CD4-positive, CD25-positive, alpha-beta regulatory T cell (primary cell): ENCODE measurements around the gene OR51E2. TPM values are rescaled to one million over a fixed set of nuclear protein-coding genes. Genes with fewer than 3 reads are reported as not detected.
A peak's percentile ranks its signal among the peaks of the same experiment; 100 is the strongest.

Experiments
- ATAC-seq, 2 donors: fragments of 150-1000 bp; cut with Tn5 transposase; one replicate each; pipeline ENCODE4 v1.10.0; 2021; ENCODE audit warnings: low read depth in 2 of 2, moderate number of reproducible peaks in 2 of 2, moderate library complexity in 1 of 2
- DNase-seq, 3 donors: peaks; one replicate each; pipeline versions ENCODE4 v3.0.0 to v3.0.0-alpha.2; 2012 to 2022; ENCODE audit warnings: mixed read lengths in 1 of 3
- H3K27ac ChIP-seq: one replicate; pipeline ENCODE4 v1.7.0; 2013; ENCODE audit warnings: mild to moderate bottlenecking, low read length; ENCODE audit not compliant: insufficient read depth, poor library complexity, severe bottlenecking
- H3K27me3 ChIP-seq: one replicate; pipeline ENCODE4 v1.7.0; 2013; ENCODE audit warnings: low read length; ENCODE audit not compliant: control insufficient read depth, insufficient read depth
- H3K36me3 ChIP-seq: one replicate; pipeline ENCODE4 v1.7.0; 2013; ENCODE audit warnings: mild to moderate bottlenecking, low read length, moderate library complexity; ENCODE audit not compliant: control insufficient read depth, insufficient read depth
- H3K4me1 ChIP-seq: 2 replicates; pipeline ENCODE4 v1.7.0; 2013; ENCODE audit warnings: mild to moderate bottlenecking, low read length; ENCODE audit not compliant: insufficient read depth, control insufficient read depth, poor library complexity, severe bottlenecking
- H3K4me3 ChIP-seq: one replicate; pipeline ENCODE4 v1.7.0; 2013; ENCODE audit warnings: low read depth, mild to moderate bottlenecking, low read length, moderate library complexity
- H3K9me3 ChIP-seq, 2 experiments: 1 replicate in 1 of 2; 2 replicates in 1 of 2; pipeline ENCODE4 v1.7.0; 2013; ENCODE audit warnings: low read length in 2 of 2, mild to moderate bottlenecking in 1 of 2, moderate library complexity in 1 of 2; ENCODE audit not compliant: control insufficient read depth in 2 of 2
- H3K27ac Mint-ChIP-seq, 3 donors: one replicate each; pipeline ENCODE4 v1.8.0; 2020 to 2022; ENCODE audit warnings: mild to moderate bottlenecking in 3 of 3, mixed read lengths in 3 of 3, moderate library complexity in 2 of 3
- H3K27me3 Mint-ChIP-seq: one replicate; pipeline ENCODE4 v1.8.0; 2022; ENCODE audit warnings: mild to moderate bottlenecking, mixed read lengths
- H3K36me3 Mint-ChIP-seq: one replicate; pipeline ENCODE4 v1.8.0; 2020; ENCODE audit warnings: mixed read lengths
- H3K4me1 Mint-ChIP-seq, 4 donors: one replicate each; pipeline ENCODE4 v1.8.0; 2020 to 2022; ENCODE audit warnings: mixed read lengths in 4 of 4, mild to moderate bottlenecking in 1 of 4
- H3K4me3 Mint-ChIP-seq, 4 donors: one replicate each; pipeline ENCODE4 v1.8.0; 2020 to 2022; ENCODE audit warnings: mild to moderate bottlenecking in 4 of 4, mixed read lengths in 4 of 4, moderate library complexity in 3 of 4
- H3K9me3 Mint-ChIP-seq, 7 donors: one replicate each; pipeline ENCODE4 v1.8.0; 2020 to 2022; ENCODE audit warnings: mixed read lengths in 7 of 7, mild to moderate bottlenecking in 3 of 7, moderate library complexity in 2 of 7
- polyA plus RNA-seq, 4 donors: library from polyadenylated mRNA; unstranded; fragments of 300-500 nt; fragmentation: Illumina TruSeq; gene quantifications; one replicate each; pipeline ENCODE4 v1.2.3, GENCODE V29; 2021
- total RNA-seq: library from RNA; stranded (reverse); gene quantifications from one replicate; pipeline ENCODE4 v1.2.3, GENCODE V29; 2022

The OR51E2 gene
- total and polyA plus RNA-seq, 5 donors from 2014 or later = not detected

- Mint-ChIP-seq H3K4me1 (peaks cover 0 to 3% (median 0%) of the 10 kb centered on the region in 4 donors), H3K36me3 (no peaks in the 10 kb centered on the region), H3K27ac (no peak overlapping the region), H3K4me3 (no peak overlapping the region), H3K9me3 (no peaks in the 10 kb centered on the region), H3K27me3 (no peaks in the 10 kb centered on the region)
- Histone ChIP-seq H3K4me1 (peaks cover 3% of the 10 kb centered on the region), H3K36me3 (no peaks in the 10 kb centered on the region), H3K27ac (no peak overlapping the region), H3K4me3 (no peak overlapping the region), H3K27me3 (no peaks in the 10 kb centered on the region), H3K9me3 (no peaks in the 10 kb centered on the region)
- ATAC-seq (no peak), DNase-seq (no peak)
Measured at GRCh38 chr11:4642043-4642442, 55.6 kb downstream of the OR51E2 start.

- Mint-ChIP-seq H3K4me1 (peaks cover 0 to 3% (median 0%) of the 10 kb centered on the region in 4 donors), H3K27ac (no peak overlapping the region), H3K36me3 (no peaks in the 10 kb centered on the region), H3K9me3 (no peaks in the 10 kb centered on the region), H3K4me3 (no peak overlapping the region), H3K27me3 (no peaks in the 10 kb centered on the region)
- H3K27me3 ChIP-seq = no peaks in the 10 kb centered on the region
- H3K36me3 ChIP-seq = no peaks in the 10 kb centered on the region
- H3K4me1 ChIP-seq = peaks cover 5% of the 10 kb centered on the region
- DNase-seq (no peak), ATAC-seq (no peak)
- H3K4me3 ChIP-seq = no peak overlapping the region
- no peaks in the 10 kb centered on the region for H3K9me3 ChIP-seq
- H3K27ac ChIP-seq = no peak overlapping the region
Measured at GRCh38 chr11:4641501-4641900, 56.2 kb downstream of the OR51E2 start.

- Histone ChIP-seq H3K27me3 (peaks cover 4% of the 10 kb centered on the region), H3K36me3 (no peaks in the 10 kb centered on the region), H3K4me1 (peaks cover 5% of the 10 kb centered on the region), H3K4me3 (no peak overlapping the region), H3K27ac (no peak overlapping the region), H3K9me3 (no peaks in the 10 kb centered on the region)
- H3K27ac Mint-ChIP-seq = no peak overlapping the region
- no peaks in the 10 kb centered on the region for H3K9me3 Mint-ChIP-seq
- no peaks in the 10 kb centered on the region for H3K27me3 Mint-ChIP-seq
- ATAC-seq = peak in 1 of 2 donors; percentile 7
- no peaks in the 10 kb centered on the region for H3K36me3 Mint-ChIP-seq
- H3K4me1 Mint-ChIP-seq = peaks cover 0 to 3% (median 0%) of the 10 kb centered on the region in 4 donors
- H3K4me3 Mint-ChIP-seq = no peak overlapping the region
- no peak for DNase-seq
Measured at GRCh38 chr11:4639931-4640330, 57.7 kb downstream of the OR51E2 start.

GRCh38 chr11:4637662-4638047, 60.0 kb downstream of the OR51E2 start:
- Histone ChIP-seq H3K27ac (no peak overlapping the region), H3K27me3 (peaks cover 4% of the 10 kb centered on the region), H3K36me3 (no peaks in the 10 kb centered on the region), H3K4me1 (peaks cover 5% of the 10 kb centered on the region), H3K4me3 (no peak overlapping the region), H3K9me3 (no peaks in the 10 kb centered on the region)
- ATAC-seq (no peak), DNase-seq (no peak)
- Mint-ChIP-seq H3K27ac (no peak overlapping the region), H3K27me3 (no peaks in the 10 kb centered on the region), H3K4me1 (peaks cover 0 to 3% (median 0%) of the 10 kb centered on the region in 4 donors), H3K9me3 (no peaks in the 10 kb centered on the region), H3K4me3 (no peak overlapping the region), H3K36me3 (no peaks in the 10 kb centered on the region)

- peaks cover 0 to 3% (median 0%) of the 10 kb centered on the region in 4 donors for H3K4me1 Mint-ChIP-seq
- Histone ChIP-seq H3K27ac (no peak within 1 kb of the TSS), H3K4me3 (peak within 1 kb of the TSS; percentile 33), H3K27me3 (peaks cover 4% of the 10 kb centered on the region), H3K4me1 (peaks cover 5% of the 10 kb centered on the region), H3K36me3 (no peaks in the 10 kb centered on the region), H3K9me3 (no peaks in the 10 kb centered on the region)
- peak; percentile 44 to 64 (median 54) for DNase-seq
- ATAC-seq = peak; percentile 78 to 80
- H3K36me3 Mint-ChIP-seq = no peaks in the 10 kb centered on the region
- no peak within 1 kb of the TSS for H3K4me3 Mint-ChIP-seq
- no peak within 1 kb of the TSS for H3K27ac Mint-ChIP-seq
- H3K27me3 Mint-ChIP-seq = peaks cover 2% of the 10 kb centered on the region
- H3K9me3 Mint-ChIP-seq = no peaks in the 10 kb centered on the region
Measured at GRCh38 chr11:4636962-4637661, 60.5 kb downstream of the OR51E2 start, which contains the start of gene OR51D1. Gene OR51D1, plus strand, starts transcription at chr11:4637477. Its CDS starts 2,314 bp downstream, at chr11:4639791.

- H3K36me3 Mint-ChIP-seq = no peaks in the 10 kb centered on the region
- no peak for ATAC-seq
- DNase-seq = no peak
- no peak overlapping the region for H3K27ac Mint-ChIP-seq
- peaks cover 4% of the 10 kb centered on the region for H3K27me3 ChIP-seq
- peaks cover 0 to under 1% (median 0%) of the 10 kb centered on the region in 7 donors for H3K9me3 Mint-ChIP-seq
- peaks cover 0 to 3% (median 0%) of the 10 kb centered on the region in 4 donors for H3K4me1 Mint-ChIP-seq
- H3K27ac ChIP-seq = no peak overlapping the region
- H3K9me3 ChIP-seq = no peaks in the 10 kb centered on the region
- peaks cover 5% of the 10 kb centered on the region for H3K4me1 ChIP-seq
- H3K36me3 ChIP-seq = no peaks in the 10 kb centered on the region
- peaks cover 11% of the 10 kb centered on the region for H3K27me3 Mint-ChIP-seq
- no peak overlapping the region for H3K4me3 ChIP-seq
- no peak overlapping the region for H3K4me3 Mint-ChIP-seq
Measured at GRCh38 chr11:4636136-4636535, 61.5 kb downstream of the OR51E2 start.

Other genes with a start within 250 kb of the OR51E2 start
- gene OR52K2, start 248.6 kb downstream of the OR51E2 start, total RNA-seq = not detected
- not detected for gene OR52K2, start 248.6 kb downstream of the OR51E2 start, polyA plus RNA-seq
- not detected for gene OR52K1, start 215.2 kb downstream of the OR51E2 start, total RNA-seq
- gene OR52K1, start 215.2 kb downstream of the OR51E2 start, polyA plus RNA-seq = not detected
- gene OR52M1, start 152.7 kb downstream of the OR51E2 start, total RNA-seq = not detected
- not detected for gene OR52M1, start 152.7 kb downstream of the OR51E2 start, polyA plus RNA-seq
- not detected for gene OR52I2, start 116.1 kb downstream of the OR51E2 start, total RNA-seq
- not detected for gene OR52I2, start 116.1 kb downstream of the OR51E2 start, polyA plus RNA-seq
- not detected for gene OR52I1, start 103.8 kb downstream of the OR51E2 start, total RNA-seq
- gene OR52I1, start 103.8 kb downstream of the OR51E2 start, polyA plus RNA-seq = not detected
- gene TRIM68, start 89.6 kb downstream of the OR51E2 start, total RNA-seq = 10.1 TPM
- gene TRIM68, start 89.6 kb downstream of the OR51E2 start, polyA plus RNA-seq = 10 to 100 TPM; 17.0 to 22.3 (median 18.4) TPM
- gene OR51D1, start 60.4 kb downstream of the OR51E2 start, total RNA-seq = not detected
- not detected for gene OR51D1, start 60.4 kb downstream of the OR51E2 start, polyA plus RNA-seq
- gene OR51E1, start 53.9 kb downstream of the OR51E2 start, total RNA-seq = not detected
- gene OR51E1, start 53.9 kb downstream of the OR51E2 start, polyA plus RNA-seq = not detected
- not detected for gene MMP26, start 6.9 kb upstream of the OR51E2 start, total RNA-seq
- not detected for gene MMP26, start 6.9 kb upstream of the OR51E2 start, polyA plus RNA-seq
- not detected for gene OR51F1, start 72.1 kb upstream of the OR51E2 start, total RNA-seq
- gene OR51F1, start 72.1 kb upstream of the OR51E2 start, polyA plus RNA-seq = not detected
- gene OR52R1, start 106.5 kb upstream of the OR51E2 start, total RNA-seq = not detected
- not detected for gene OR52R1, start 106.5 kb upstream of the OR51E2 start, polyA plus RNA-seq
- not detected for gene OR51F2, start 123.5 kb upstream of the OR51E2 start, total RNA-seq
- not detected for gene OR51F2, start 123.5 kb upstream of the OR51E2 start, polyA plus RNA-seq
- gene OR51S1, start 151.4 kb upstream of the OR51E2 start, total RNA-seq = not detected
- gene OR51S1, start 151.4 kb upstream of the OR51E2 start, polyA plus RNA-seq = not detected
- not detected for gene OR51T1, start 184.0 kb upstream of the OR51E2 start, total RNA-seq
- not detected for gene OR51T1, start 184.0 kb upstream of the OR51E2 start, polyA plus RNA-seq
- not detected for gene OR51A7, start 205.9 kb upstream of the OR51E2 start, total RNA-seq
- gene OR51A7, start 205.9 kb upstream of the OR51E2 start, polyA plus RNA-seq = not detected
- gene OR51G2, start 221.5 kb upstream of the OR51E2 start, total RNA-seq = not detected
- not detected for gene OR51G2, start 221.5 kb upstream of the OR51E2 start, polyA plus RNA-seq
- gene OR51G1, start 226.5 kb upstream of the OR51E2 start, total RNA-seq = not detected
- not detected for gene OR51G1, start 226.5 kb upstream of the OR51E2 start, polyA plus RNA-seq
- not detected for gene OR51A4, start 249.8 kb upstream of the OR51E2 start, total RNA-seq
- gene OR51A4, start 249.8 kb upstream of the OR51E2 start, polyA plus RNA-seq = not detected